Pulmonary artery endothelial cell (primary cell): ENCODE measurements around the gene FAM219B. TPM values are rescaled to one million over a fixed set of nuclear protein-coding genes. Genes with fewer than 3 reads are reported as not detected.
"Not testable (repeated sequence)": the region's sequence is repeated elsewhere in the genome, so short reads cannot be mapped to it uniquely, and the experiment has no call there.

ENCODE experiments used
- DNase-seq: peaks from one replicate; pipeline ENCODE4 v3.0.0-alpha.2; 2011; ENCODE audit warnings: low read depth, low spot score
- total RNA-seq: library from RNA; depleted of rRNA; stranded (reverse); fragments of >200 nt; gene quantifications from 2 replicates; pipeline ENCODE4 v1.2.3, GENCODE V29; 2014

Gene FAM219B
- total RNA-seq, 1 donor from 2014 or later: 38.2 TPM

- DNase-seq: no peak
Observed at GRCh38 chr15:74903676-74904075, 3.0 kb downstream of the FAM219B start.

GRCh38 chr15:74902295-74903075 lies 4.2 kb downstream of the FAM219B start:
- no peak for DNase-seq

GRCh38 chr15:74901612-74902063 lies 5.0 kb downstream of the FAM219B start:
- no peak for DNase-seq

GRCh38 chr15:74897300-74897701 lies 9.3 kb downstream of the FAM219B start:
- DNase-seq: no peak

GRCh38 chr15:74896316-74896715 lies 10.3 kb downstream of the FAM219B start:
- DNase-seq: no peak

- DNase-seq: no peak
Observed at GRCh38 chr15:74895830-74896229, 10.8 kb downstream of the FAM219B start.

- not testable (repeated sequence) for DNase-seq
Observed at GRCh38 chr15:74894383-74894782, 12.3 kb downstream of the FAM219B start.

- no peak for DNase-seq
Observed at GRCh38 chr15:74893627-74894026, 13.0 kb downstream of the FAM219B start.

GRCh38 chr15:74892931-74893330 lies 13.7 kb downstream of the FAM219B start:
- no peak for DNase-seq

GRCh38 chr15:74892313-74892712 lies 14.3 kb downstream of the FAM219B start:
- no peak for DNase-seq

GRCh38 chr15:74891469-74891868 lies 15.2 kb downstream of the FAM219B start:
- no peak for DNase-seq

- no peak for DNase-seq
Observed at GRCh38 chr15:74890665-74890960, 16.0 kb downstream of the FAM219B start.

- DNase-seq: no peak
Observed at GRCh38 chr15:74889883-74890664, 16.6 kb downstream of the FAM219B start, which contains the start of gene MPI. Gene MPI (plus strand): TSS chr15:74890042. CDS start chr15:74890074, 32 bp downstream.

- no peak for DNase-seq
Observed at GRCh38 chr15:74889390-74889882, 17.2 kb downstream of the FAM219B start.

GRCh38 chr15:74888716-74889115 lies 17.9 kb downstream of the FAM219B start:
- DNase-seq: no peak

GRCh38 chr15:74887537-74888193 lies 19.0 kb downstream of the FAM219B start:
- DNase-seq: not testable (repeated sequence)

- DNase-seq: no peak
Observed at GRCh38 chr15:74885461-74885860, 21.2 kb downstream of the FAM219B start.

- DNase-seq: no peak
Observed at GRCh38 chr15:74884428-74885223, 22.0 kb downstream of the FAM219B start.

GRCh38 chr15:74882528-74882927 lies 24.1 kb downstream of the FAM219B start:
- DNase-seq: no peak

- no peak for DNase-seq
Observed at GRCh38 chr15:74878273-74878672, 28.4 kb downstream of the FAM219B start.
